Spleen (tissue), 11 donors: ENCODE data around the gene EPSTI1. TPM values are rescaled to one million over a fixed set of nuclear protein-coding genes. Genes with fewer than 3 reads are reported as not detected.
"Not testable (repeated sequence)": the region's sequence is repeated elsewhere in the genome, so short reads cannot be mapped to it uniquely, and the experiment has no call there.

Experiments
- DNase-seq: peaks from one replicate; pipeline ENCODE4 v3.0.0-alpha.2; 2020
- H3K27ac ChIP-seq, 8 donors: fragments of 200-600 bp; sonication (generic) in 7 of 8; 1 replicate in 4 of 8; 2 replicates in 4 of 8; pipeline versions ENCODE4 v1.5.0 to v1.8.0; 2016 to 2021; ENCODE audit warnings: inconsistent platforms in 4 of 8, mild to moderate bottlenecking in 4 of 8, moderate library complexity in 1 of 8
- H3K27me3 ChIP-seq, 7 donors: fragments of 200-600 bp; sonication (generic) in 6 of 7; replicated peaks in 1 of 7; 1 replicate in 4 of 7; 2 replicates in 3 of 7; pipeline versions ENCODE4 v1.5.0 to v1.8.0; 2016 to 2021; ENCODE audit warnings: inconsistent platforms in 3 of 7, mild to moderate bottlenecking in 1 of 7
- H3K36me3 ChIP-seq, 6 donors: fragments of 200-600 bp; sonication (generic) in 5 of 6; 1 replicate in 4 of 6; 2 replicates in 2 of 6; pipeline versions ENCODE4 v1.5.0 to v1.8.0; 2016 to 2021; ENCODE audit warnings: inconsistent platforms in 2 of 6
- H3K4me1 ChIP-seq, 6 donors: fragments of 200-600 bp; sonication (generic) in 5 of 6; 1 replicate in 3 of 6; 2 replicates in 3 of 6; pipeline versions ENCODE4 v1.5.0 to v1.8.0; 2016 to 2021; ENCODE audit warnings: inconsistent platforms in 3 of 6
- H3K4me3 ChIP-seq, 8 donors: fragments of 200-600 bp; sonication (generic) in 7 of 8; 1 replicate in 4 of 8; 2 replicates in 4 of 8; pipeline versions ENCODE4 v1.5.0 to v1.8.0; 2016 to 2021; ENCODE audit warnings: inconsistent platforms in 4 of 8, mild to moderate bottlenecking in 4 of 8, moderate library complexity in 2 of 8
- H3K9me3 ChIP-seq, 8 donors: fragments of 200-600 bp; sonication (generic) in 7 of 8; 1 replicate in 4 of 8; 2 replicates in 4 of 8; pipeline versions ENCODE4 v1.5.0 to v1.8.0; 2016 to 2021; ENCODE audit warnings: inconsistent platforms in 4 of 8
- POLR2A ChIP-seq, 3 donors: fragments of 450-650 bp; IDR thresholded peaks; one replicate each; pipeline ENCODE4 v1.5.1; 2017; ENCODE audit warnings: antibody characterized with exemption in 3 of 3, mild to moderate bottlenecking in 1 of 3
- POLR2AphosphoS5 ChIP-seq, 3 donors: sonication (generic); formaldehyde crosslinking; IDR thresholded peaks; one replicate each; pipeline ENCODE4 v1.5.1; 2017; ENCODE audit warnings: antibody characterized with exemption in 3 of 3
- WGBS, 5 donors: extraction: QIAGEN DNeasy Blood & Tissue Kit in 3 of 5; methylation state at CpG; one replicate each; pipeline versions ENCODE4 v1.1.5 to v1.1.7; 2013 to 2018; 5-methylcytosine and 5-hydroxymethylcytosine counted together
- intact Hi-C: fragments of 100-400 bp; cut with DNase I; formaldehyde crosslinking; loops from one replicate; pipeline ENCODE4 v1.15.0; 2023; ENCODE audit warnings: low total_unique reads
- polyA plus RNA-seq, 3 donors: library from polyadenylated mRNA; stranded (reverse); fragments of 200-250 nt; gene quantifications; one replicate each; pipeline ENCODE4 v1.2.1, GENCODE V29; 2013
- total RNA-seq, 7 donors: library from RNA; depleted of rRNA in 3 of 7; stranded (reverse); fragments of >200 nt in 3 of 7; fragmentation: NEBNext Ultra II Directional in 4 of 7; extraction: Animal tissue kit (Norgen Biotek cat#: 25700) in 4 of 7; gene quantifications; one replicate each; pipeline versions ENCODE4 v1.1.0 to v1.2.1, GENCODE V29; 2016 to 2021
- TF ChIP-seq, protein P1 (sequence below), 11 experiments: fragments of 200-600 bp in 7 of 11; fragments of 450-650 bp in 4 of 11; sonication (generic) in 4 of 11; IDR thresholded peaks in 8 of 11; conservative IDR thresholded peaks in 3 of 11; 1 replicate in 7 of 11; 2 replicates in 4 of 11; pipeline versions ENCODE4 v1.4.0 to v1.8.0; 2016 to 2021; ENCODE audit warnings: antibody characterized with exemption in 11 of 11, inconsistent platforms in 4 of 11, mild to moderate bottlenecking in 1 of 11
- donor health status: healthy with polysubstance abuse.
- donor health status: DM: no; HTN: no; CAD: no; lungs with moderate emphysema.
- donor health status: DM: no; HTN: no; CAD: no.
- donor health status: Bipolar disorder and iron deficiency.
- donor health status: healthy.
- donor health status: DM: no; HTN: no; CAD: no.
- donor health status: DM: yes; HTN: yes; CAD: no.

EPSTI1 gene
- total and polyA plus RNA-seq, 10 donors = 9.9 to 50.2 (median 20.1) TPM

DNA sequence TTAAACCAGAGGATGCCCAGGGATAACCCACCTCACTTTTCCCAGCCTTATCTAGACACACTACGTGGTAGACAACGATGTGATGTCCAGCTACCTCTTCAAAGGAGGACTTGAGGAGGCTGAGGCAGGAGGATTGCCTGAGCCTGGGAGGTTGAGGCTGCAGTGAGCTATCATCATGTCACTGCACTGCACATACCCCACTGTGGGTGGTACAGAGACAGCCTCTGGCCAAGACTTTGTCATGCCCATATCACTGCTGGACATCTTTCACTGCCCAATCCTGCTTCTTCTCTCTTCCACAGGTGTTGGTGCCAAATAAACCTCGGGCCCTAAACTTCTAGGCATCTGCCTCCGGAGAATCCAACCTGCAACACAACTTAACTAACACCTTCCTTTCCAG, 124.8 kb downstream of the EPSTI1 start:
- H3K27me3 ChIP-seq = no peaks in the 10 kb centered on the region
- H3K9me3 ChIP-seq = no peaks in the 10 kb centered on the region
- no peak for DNase-seq
- no peaks in the 10 kb centered on the region for H3K4me1 ChIP-seq
- TF ChIP-seq POLR2AphosphoS5 (IDR thresholded peaks at IDR 0.05) (no peak), POLR2A (IDR thresholded peaks at IDR 0.05) (no peak)
- TF ChIP-seq, protein P1, sequence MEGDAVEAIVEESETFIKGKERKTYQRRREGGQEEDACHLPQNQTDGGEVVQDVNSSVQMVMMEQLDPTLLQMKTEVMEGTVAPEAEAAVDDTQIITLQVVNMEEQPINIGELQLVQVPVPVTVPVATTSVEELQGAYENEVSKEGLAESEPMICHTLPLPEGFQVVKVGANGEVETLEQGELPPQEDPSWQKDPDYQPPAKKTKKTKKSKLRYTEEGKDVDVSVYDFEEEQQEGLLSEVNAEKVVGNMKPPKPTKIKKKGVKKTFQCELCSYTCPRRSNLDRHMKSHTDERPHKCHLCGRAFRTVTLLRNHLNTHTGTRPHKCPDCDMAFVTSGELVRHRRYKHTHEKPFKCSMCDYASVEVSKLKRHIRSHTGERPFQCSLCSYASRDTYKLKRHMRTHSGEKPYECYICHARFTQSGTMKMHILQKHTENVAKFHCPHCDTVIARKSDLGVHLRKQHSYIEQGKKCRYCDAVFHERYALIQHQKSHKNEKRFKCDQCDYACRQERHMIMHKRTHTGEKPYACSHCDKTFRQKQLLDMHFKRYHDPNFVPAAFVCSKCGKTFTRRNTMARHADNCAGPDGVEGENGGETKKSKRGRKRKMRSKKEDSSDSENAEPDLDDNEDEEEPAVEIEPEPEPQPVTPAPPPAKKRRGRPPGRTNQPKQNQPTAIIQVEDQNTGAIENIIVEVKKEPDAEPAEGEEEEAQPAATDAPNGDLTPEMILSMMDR (IDR thresholded peaks at IDR 0.05 in 8 of 11, conservative IDR thresholded peaks at IDR 0.05 in 3 of 11) = no peak
- no peak overlapping the region for H3K4me3 ChIP-seq
- intact Hi-C loops = no loop called here
- WGBS, 5 donors = 72 to 83% (median 79%) methylated on average over 4 of the region's 4 CpGs
- no peaks in the 10 kb centered on the region for H3K36me3 ChIP-seq
- no peak overlapping the region for H3K27ac ChIP-seq

DNA sequence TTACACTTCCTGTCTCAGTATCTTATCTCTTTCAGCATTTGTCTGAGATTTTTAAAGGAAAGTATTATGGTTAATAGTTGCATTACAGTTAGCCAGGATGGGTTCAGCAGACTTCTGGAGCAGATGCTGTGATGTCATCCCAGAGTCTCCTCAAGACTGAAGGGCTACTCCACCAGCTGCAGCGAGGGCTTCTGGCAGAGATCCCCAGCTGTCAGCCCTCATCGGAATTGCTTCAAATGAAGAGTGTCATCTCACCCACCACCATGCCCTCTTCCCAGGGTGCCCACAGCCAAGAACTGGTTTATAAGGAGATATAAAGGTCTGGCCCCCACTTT, 126.3 kb downstream of the EPSTI1 start:
- intact Hi-C loops = no loop called here
- Histone ChIP-seq H3K4me3 (no peak overlapping the region), H3K27ac (no peak overlapping the region), H3K27me3 (peaks cover 0 to 4% (median 0%) of the 10 kb centered on the region in 7 donors), H3K9me3 (no peaks in the 10 kb centered on the region), H3K4me1 (no peaks in the 10 kb centered on the region), H3K36me3 (no peaks in the 10 kb centered on the region)
- no peak for DNase-seq
- WGBS, 5 donors = 65 to 96% (median 82%) methylated on average over 2 of the region's 2 CpGs
- TF ChIP-seq POLR2AphosphoS5 (IDR thresholded peaks at IDR 0.05) = no peak

DNA sequence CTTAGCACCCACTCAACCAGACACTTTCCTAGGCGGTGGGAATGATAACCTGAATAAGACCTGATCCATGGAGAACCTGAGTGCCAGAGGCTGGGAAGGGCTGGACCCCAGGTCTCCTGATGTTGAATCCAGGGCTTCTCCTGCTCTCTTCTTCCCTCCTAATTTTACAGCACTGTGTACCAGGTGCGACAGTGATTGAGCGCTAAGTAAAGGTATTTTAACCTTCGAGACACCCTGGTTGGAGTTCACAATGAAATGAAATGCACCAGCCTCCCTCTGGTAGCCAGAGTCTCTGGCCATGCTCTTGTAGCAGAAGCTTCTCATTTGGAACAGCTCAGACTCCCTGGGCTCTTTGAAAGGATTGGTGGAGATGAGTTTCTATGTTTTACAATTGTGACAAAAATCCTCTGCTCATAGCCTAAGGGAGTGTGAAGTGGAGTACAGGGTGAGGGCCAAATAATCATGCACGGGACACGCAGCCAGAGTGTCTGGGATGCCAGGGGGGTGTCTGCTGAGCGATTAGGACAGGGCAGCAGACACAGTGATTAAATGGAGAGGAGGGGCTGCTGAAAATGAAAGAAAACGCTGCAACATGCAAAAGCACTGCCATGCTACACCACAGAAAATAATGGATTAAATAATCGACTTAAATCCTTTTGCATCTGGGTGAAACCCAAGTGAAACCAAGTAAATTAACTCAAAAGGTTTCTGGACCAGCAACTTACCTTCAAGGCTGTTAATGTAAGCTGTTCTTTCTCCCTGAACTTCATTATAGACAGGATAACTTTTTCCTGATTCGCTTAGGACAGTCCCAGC, 126.9 kb downstream of the EPSTI1 start:
- WGBS, 5 donors = 65 to 76% (median 73%) methylated on average over 10 of the region's 10 CpGs
- no peak for DNase-seq
- intact Hi-C loops = no loop called here
- Histone ChIP-seq H3K4me1 (no peaks in the 10 kb centered on the region), H3K4me3 (no peak overlapping the region), H3K27me3 (peaks cover 0 to 4% (median 0%) of the 10 kb centered on the region in 7 donors), H3K9me3 (no peaks in the 10 kb centered on the region), H3K36me3 (no peaks in the 10 kb centered on the region), H3K27ac (no peak overlapping the region)
- no peak for TF ChIP-seq POLR2AphosphoS5 (IDR thresholded peaks at IDR 0.05)
- no peak for TF ChIP-seq POLR2A (IDR thresholded peaks at IDR 0.05)
- TF ChIP-seq, protein P1 (IDR thresholded peaks at IDR 0.05 in 8 of 11, conservative IDR thresholded peaks at IDR 0.05 in 3 of 11) = no peak

- H3K27ac ChIP-seq, H3K36me3 ChIP-seq, DNase-seq, H3K27me3 ChIP-seq, intact Hi-C loops, H3K9me3 ChIP-seq, H3K4me1 ChIP-seq, H3K4me3 ChIP-seq: not testable (repeated sequence)
- WGBS, 5 donors = 78 to 90% (median 84%) methylated on average over 2 of the region's 2 CpGs
Measured at GRCh38 chr13:42862370-42862769, 129.7 kb downstream of the EPSTI1 start.

DNA sequence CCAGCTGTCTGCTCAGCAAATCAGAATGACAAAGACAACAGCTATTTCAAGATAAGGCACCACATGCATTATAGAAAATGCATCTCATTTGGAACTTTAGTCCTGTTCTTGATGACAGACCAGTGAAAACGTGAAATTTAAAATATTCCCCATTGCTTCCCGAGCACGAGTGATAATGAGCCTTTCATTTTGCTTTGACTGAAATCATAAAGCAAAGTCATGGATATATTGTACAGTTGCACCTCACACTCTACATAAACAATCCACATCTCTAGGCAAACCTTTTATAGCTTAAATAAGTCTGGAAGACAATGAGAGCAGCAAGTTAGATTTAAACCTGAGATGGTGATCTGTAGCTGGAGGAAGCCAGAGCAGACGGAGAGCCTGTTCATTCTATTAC, 131.6 kb downstream of the EPSTI1 start:
- no peaks in the 10 kb centered on the region for H3K4me1 ChIP-seq
- TF ChIP-seq POLR2A (IDR thresholded peaks at IDR 0.05) (no peak), POLR2AphosphoS5 (IDR thresholded peaks at IDR 0.05) (no peak)
- TF ChIP-seq, protein P1 (IDR thresholded peaks at IDR 0.05 in 8 of 11, conservative IDR thresholded peaks at IDR 0.05 in 3 of 11) = no peak
- no peaks in the 10 kb centered on the region for H3K36me3 ChIP-seq
- DNase-seq = no peak
- intact Hi-C loops = no loop called here
- WGBS, 5 donors = 80 to 94% (median 88%) methylated on average over 4 of the region's 4 CpGs
- no peak overlapping the region for H3K4me3 ChIP-seq
- no peak overlapping the region for H3K27ac ChIP-seq
- H3K27me3 ChIP-seq = peaks cover 0 to 4% (median 0%) of the 10 kb centered on the region in 7 donors
- H3K9me3 ChIP-seq = peaks cover 0 to 3% (median 0%) of the 10 kb centered on the region in 8 donors
